HG02798 (cell line): ENCODE measurements around the gene LAMA3.

ENCODE experiments used
- ATAC-seq: cut with Tn5 transposase; IDR thresholded peaks from one replicate; pipeline ENCODE4 v1.9.1; 2021; ENCODE audit warnings: mild to moderate bottlenecking; ENCODE audit not compliant: unreplicated experiment, poor library complexity

The LAMA3 gene

GRCh38 chr18:23981369-23981980 is 292.2 kb downstream of the LAMA3 start:
- ATAC-seq: no peak

GRCh38 chr18:23982155-23983079 is 293.2 kb downstream of the LAMA3 start:
- ATAC-seq: no peak

GRCh38 chr18:23983112-23983511 is 293.9 kb downstream of the LAMA3 start:
- no peak for ATAC-seq

- no peak for ATAC-seq
These were observed 297.5 kb downstream of the LAMA3 start for GRCh38 chr18:23986600-23987359.

- ATAC-seq: no peak
These were observed 301.5 kb downstream of the LAMA3 start for GRCh38 chr18:23990474-23991410.

- ATAC-seq: no peak
These were observed 303.1 kb downstream of the LAMA3 start for GRCh38 chr18:23992089-23992940.

GRCh38 chr18:23992941-23993280 is 303.7 kb downstream of the LAMA3 start:
- no peak for ATAC-seq

GRCh38 chr18:23994361-23994902 is 305.2 kb downstream of the LAMA3 start:
- ATAC-seq: no peak

- no peak for ATAC-seq
These were observed 305.9 kb downstream of the LAMA3 start for GRCh38 chr18:23995180-23995579.

- ATAC-seq: no peak
These were observed 308.8 kb downstream of the LAMA3 start for GRCh38 chr18:23998018-23998417.

- no peak for ATAC-seq
These were observed 309.6 kb downstream of the LAMA3 start for GRCh38 chr18:23998820-23999219.

- no peak for ATAC-seq
These were observed 311.6 kb downstream of the LAMA3 start for GRCh38 chr18:24000613-24001490.

GRCh38 chr18:24002479-24002878 is 313.2 kb downstream of the LAMA3 start:
- ATAC-seq: no peak

GRCh38 chr18:24003288-24003687 is 314.0 kb downstream of the LAMA3 start:
- no peak for ATAC-seq

- no peak for ATAC-seq
These were observed 314.8 kb downstream of the LAMA3 start for GRCh38 chr18:24003903-24004640.
